Nephron (organoid): Measurements from ENCODE around the gene TMEM150B.

ENCODE experiments used
- H3K27ac Mint-ChIP-seq, 3 experiments: 2 replicates each; pipeline ENCODE4 v1.8.0; 2020; ENCODE audit warnings: mixed read lengths in 3 of 3, mild to moderate bottlenecking in 2 of 3, moderate library complexity in 1 of 3
- H3K27me3 Mint-ChIP-seq: 2 replicates; pipeline ENCODE4 v1.8.0; 2021; ENCODE audit warnings: low read depth, mild to moderate bottlenecking, moderate library complexity, mixed read lengths
- H3K36me3 Mint-ChIP-seq: 2 replicates; pipeline ENCODE4 v1.8.0; 2020; ENCODE audit warnings: low read depth, mixed read lengths
- H3K4me1 Mint-ChIP-seq: 2 replicates; pipeline ENCODE4 v1.8.0; 2020; ENCODE audit warnings: mixed read lengths
- H3K4me3 Mint-ChIP-seq, 3 experiments: 2 replicates each; pipeline ENCODE4 v1.8.0; 2020; ENCODE audit warnings: mild to moderate bottlenecking in 3 of 3, mixed read lengths in 3 of 3, moderate library complexity in 2 of 3
- H3K9me3 Mint-ChIP-seq: 2 replicates; pipeline ENCODE4 v1.8.0; 2020; ENCODE audit warnings: mixed read lengths
- CTCF ChIP-seq, 3 experiments: fragments of 200-600 bp; sonication (generic); IDR thresholded peaks; one replicate each; pipeline ENCODE4 v1.5.0; 2021; ENCODE audit warnings: antibody characterized with exemption in 3 of 3; ENCODE audit not compliant: unreplicated experiment in 3 of 3

Gene TMEM150B

DNA sequence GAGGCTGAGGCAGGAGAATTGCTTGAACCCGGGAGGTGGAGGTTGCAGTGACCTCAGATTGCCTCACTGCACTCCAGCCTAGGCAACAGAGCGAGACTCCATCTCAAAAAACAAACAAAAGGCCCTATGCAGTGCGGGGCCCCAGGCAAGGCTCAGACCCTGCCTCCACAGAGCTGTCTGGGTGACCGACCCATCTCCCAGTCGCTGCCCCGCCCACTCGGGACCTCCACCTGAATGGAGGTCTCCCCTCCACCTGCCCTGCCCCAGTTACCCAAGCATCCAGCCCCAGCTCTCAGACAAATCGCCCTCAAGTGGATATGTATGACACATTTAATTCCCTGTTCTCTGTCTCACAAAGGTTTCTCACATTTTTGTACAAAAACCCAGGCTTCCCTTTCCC, 40.1 kb upstream of the TMEM150B start:
- peaks cover 20% of the 10 kb centered on the region for H3K27me3 Mint-ChIP-seq
- no peak overlapping the region for H3K27ac Mint-ChIP-seq
- no peak for TF ChIP-seq CTCF (IDR thresholded peaks at IDR 0.05; ENCODE audit: unreplicated experiment in 3 of 3)
- no peak overlapping the region for H3K4me3 Mint-ChIP-seq
- no peaks in the 10 kb centered on the region for H3K4me1 Mint-ChIP-seq
- no peaks in the 10 kb centered on the region for H3K9me3 Mint-ChIP-seq
- no peaks in the 10 kb centered on the region for H3K36me3 Mint-ChIP-seq

DNA sequence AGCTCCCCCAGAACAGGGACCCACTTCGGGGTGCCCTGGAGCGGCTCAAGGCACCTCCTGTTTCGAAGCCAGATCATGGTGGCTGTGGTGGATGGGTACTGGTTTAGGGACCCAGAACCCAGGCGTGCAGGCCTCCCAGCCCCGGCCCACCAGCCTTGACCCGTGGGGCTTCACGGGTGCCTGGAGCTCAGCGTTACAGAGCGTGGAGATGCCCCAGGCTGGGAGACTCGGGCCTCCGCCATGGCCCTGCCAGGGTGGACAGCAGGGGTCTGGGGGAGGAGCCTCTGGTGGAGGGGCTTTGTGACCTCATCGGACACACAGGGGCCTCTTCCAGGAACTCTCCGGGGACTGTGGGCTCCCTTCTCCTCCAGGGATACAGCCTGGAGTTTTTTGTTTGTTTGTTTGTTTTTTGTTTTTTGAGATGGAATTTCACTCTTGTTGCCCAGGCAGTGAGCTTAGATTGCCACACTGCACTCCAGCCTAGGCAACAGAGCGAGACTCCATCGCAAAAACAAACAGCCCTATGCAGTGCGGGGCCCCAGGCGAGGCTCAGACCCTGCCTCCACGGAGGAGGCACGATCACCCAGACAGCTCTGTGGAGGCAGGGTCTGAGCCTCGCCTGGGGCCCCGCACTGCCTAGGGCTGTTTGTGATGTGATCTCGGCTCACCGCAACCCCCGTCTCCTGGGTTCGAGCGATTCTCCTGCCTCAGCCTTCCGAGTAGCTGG, 38.0 kb upstream of the TMEM150B start, which contains the start of gene GARIN5B:
Gene GARIN5B (minus strand): TSS at position 271 of the 727 bp plus-strand sequence. CDS start 194 bp downstream, at position 77.
- H3K36me3 Mint-ChIP-seq = no peaks in the 10 kb centered on the region
- H3K4me1 Mint-ChIP-seq = no peaks in the 10 kb centered on the region
- H3K4me3 Mint-ChIP-seq = no peak within 1 kb of the TSS
- H3K27me3 Mint-ChIP-seq = peaks cover 16% of the 10 kb centered on the region
- TF ChIP-seq CTCF (IDR thresholded peaks at IDR 0.05; ENCODE audit: unreplicated experiment in 3 of 3) = no peak
- H3K9me3 Mint-ChIP-seq = no peaks in the 10 kb centered on the region
- H3K27ac Mint-ChIP-seq = no peak within 1 kb of the TSS

DNA sequence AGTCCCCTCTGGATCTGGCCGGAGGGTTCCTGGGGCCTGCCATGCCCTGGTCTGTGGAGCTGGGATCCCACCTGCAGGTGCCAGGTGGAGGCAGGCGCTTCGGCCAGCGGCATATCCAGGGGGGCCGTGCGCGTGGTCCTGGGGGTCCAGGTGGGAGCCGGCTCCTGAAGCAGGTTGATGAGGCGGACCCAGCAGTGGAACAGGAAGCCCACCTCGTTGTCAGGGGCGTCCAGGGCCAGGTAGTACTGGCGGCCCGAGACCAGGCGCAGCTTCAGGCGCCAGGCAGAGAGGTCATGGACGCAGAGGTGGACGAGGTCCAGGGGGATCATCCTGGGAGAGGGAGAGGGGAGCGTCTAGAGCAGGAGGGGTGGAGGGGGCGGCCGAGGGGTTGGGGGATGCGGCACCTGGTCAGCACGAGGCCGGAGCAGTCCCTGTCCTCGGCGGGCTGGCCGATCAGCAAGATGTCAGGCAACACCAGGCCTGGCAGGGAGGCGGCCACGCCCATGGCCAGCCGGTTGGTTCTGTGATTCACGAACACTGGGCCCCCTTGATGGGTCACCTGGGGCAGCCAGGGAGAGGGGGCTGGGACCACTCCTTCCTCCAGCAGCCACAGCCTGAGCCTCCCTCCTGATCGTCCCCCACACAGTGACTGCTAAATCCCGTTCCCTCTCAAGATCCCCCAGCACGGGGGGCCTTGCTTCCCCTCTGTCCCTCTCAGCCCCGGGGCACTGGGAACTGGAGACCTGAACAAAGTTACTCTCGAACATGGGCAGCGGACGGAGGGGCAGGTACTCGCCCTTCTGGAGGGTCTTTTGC, 37.2 kb upstream of the TMEM150B start:
- TF ChIP-seq CTCF (IDR thresholded peaks at IDR 0.05; ENCODE audit: unreplicated experiment in 3 of 3) = no peak
- H3K4me3 Mint-ChIP-seq = no peak overlapping the region
- peaks cover 17% of the 10 kb centered on the region for H3K27me3 Mint-ChIP-seq
- H3K36me3 Mint-ChIP-seq = no peaks in the 10 kb centered on the region
- no peak overlapping the region for H3K27ac Mint-ChIP-seq
- no peaks in the 10 kb centered on the region for H3K9me3 Mint-ChIP-seq
- no peaks in the 10 kb centered on the region for H3K4me1 Mint-ChIP-seq

GRCh38 chr19:55360902-55361301, 35.8 kb upstream of the TMEM150B start:
- no peaks in the 10 kb centered on the region for H3K9me3 Mint-ChIP-seq
- H3K4me3 Mint-ChIP-seq = no peak overlapping the region
- H3K27me3 Mint-ChIP-seq = peaks cover 27% of the 10 kb centered on the region
- H3K36me3 Mint-ChIP-seq = no peaks in the 10 kb centered on the region
- H3K4me1 Mint-ChIP-seq = no peaks in the 10 kb centered on the region
- TF ChIP-seq CTCF (IDR thresholded peaks at IDR 0.05; ENCODE audit: unreplicated experiment in 3 of 3) = no peak
- no peak overlapping the region for H3K27ac Mint-ChIP-seq

- no peak for TF ChIP-seq CTCF (IDR thresholded peaks at IDR 0.05; ENCODE audit: unreplicated experiment in 3 of 3)
- Mint-ChIP-seq H3K36me3 (no peaks in the 10 kb centered on the region), H3K4me1 (peaks cover 4% of the 10 kb centered on the region), H3K9me3 (no peaks in the 10 kb centered on the region), H3K27me3 (peaks cover 39% of the 10 kb centered on the region), H3K27ac (no peak overlapping the region), H3K4me3 (no peak overlapping the region)
Observed at GRCh38 chr19:55358943-55359908, 34.1 kb upstream of the TMEM150B start.
